ENCODE data around the gene TMEM208. TPM values are rescaled to one million over a fixed set of nuclear protein-coding genes. Genes with fewer than 3 reads are reported as not detected.
A peak's percentile ranks its signal among the peaks of the same experiment; 100 is the strongest.

TMEM208 gene
- total RNA-seq, 2 donors from 2014 or later, result 29.8 to 31.0 TPM

GRCh38 chr16:67260426-67261063 lies 33.6 kb downstream of the TMEM208 start:
- ATAC-seq (replicated peaks in 1 of 2) (peak; percentile 75 to 78), DNase-seq (peak; percentile 40 to 45)
- no peak overlapping the region for H3K4me3 Mint-ChIP-seq
- peaks cover 21% of the 10 kb centered on the region for H3K27me3 Mint-ChIP-seq (ENCODE audit: low read depth)
- peaks cover 0 to 2% of the 10 kb centered on the region in 2 donors for H3K36me3 Mint-ChIP-seq (ENCODE audit: insufficient read depth in 2 of 2)
- H3K27ac Mint-ChIP-seq, result no peak overlapping the region
- no peaks in the 10 kb centered on the region for H3K4me1 Mint-ChIP-seq (ENCODE audit: low read depth)
- H3K9me3 Mint-ChIP-seq, result no peaks in the 10 kb centered on the region

GRCh38 chr16:67263201-67263600 lies 36.3 kb downstream of the TMEM208 start:
- Mint-ChIP-seq H3K9me3 (no peaks in the 10 kb centered on the region), H3K36me3 (ENCODE audit: insufficient read depth in 2 of 2) (no peaks in the 10 kb centered on the region), H3K27ac (no peak overlapping the region), H3K4me1 (ENCODE audit: low read depth) (no peaks in the 10 kb centered on the region), H3K27me3 (ENCODE audit: low read depth) (peaks cover 21% of the 10 kb centered on the region), H3K4me3 (no peak overlapping the region)
- no peak for ATAC-seq (replicated peaks in 1 of 2)
- no peak for DNase-seq

GRCh38 chr16:67264277-67264676 lies 37.3 kb downstream of the TMEM208 start:
- Mint-ChIP-seq H3K4me3 (no peak overlapping the region), H3K27me3 (ENCODE audit: low read depth) (peaks cover 21% of the 10 kb centered on the region), H3K4me1 (ENCODE audit: low read depth) (no peaks in the 10 kb centered on the region), H3K27ac (no peak overlapping the region), H3K9me3 (no peaks in the 10 kb centered on the region), H3K36me3 (ENCODE audit: insufficient read depth in 2 of 2) (no peaks in the 10 kb centered on the region)
- ATAC-seq (replicated peaks in 1 of 2), result no peak
- DNase-seq, result no peak

GRCh38 chr16:67264866-67265265 lies 37.9 kb downstream of the TMEM208 start:
- ATAC-seq (replicated peaks in 1 of 2) (no peak), DNase-seq (no peak)
- no peaks in the 10 kb centered on the region for H3K36me3 Mint-ChIP-seq (ENCODE audit: insufficient read depth in 2 of 2)
- H3K4me3 Mint-ChIP-seq, result no peak overlapping the region
- H3K4me1 Mint-ChIP-seq (ENCODE audit: low read depth), result no peaks in the 10 kb centered on the region
- no peak overlapping the region for H3K27ac Mint-ChIP-seq
- H3K9me3 Mint-ChIP-seq, result no peaks in the 10 kb centered on the region
- H3K27me3 Mint-ChIP-seq (ENCODE audit: low read depth), result peaks cover 21% of the 10 kb centered on the region

GRCh38 chr16:67265834-67266233 lies 38.9 kb downstream of the TMEM208 start:
- Mint-ChIP-seq H3K4me1 (ENCODE audit: low read depth) (no peaks in the 10 kb centered on the region), H3K9me3 (no peaks in the 10 kb centered on the region), H3K4me3 (no peak overlapping the region), H3K27me3 (ENCODE audit: low read depth) (peaks cover 21% of the 10 kb centered on the region), H3K27ac (no peak overlapping the region), H3K36me3 (ENCODE audit: insufficient read depth in 2 of 2) (no peaks in the 10 kb centered on the region)
- no peak for DNase-seq
- no peak for ATAC-seq (replicated peaks in 1 of 2)

GRCh38 chr16:67268136-67268579 lies 41.2 kb downstream of the TMEM208 start:
- DNase-seq (no peak), ATAC-seq (replicated peaks in 1 of 2) (no peak)
- H3K36me3 Mint-ChIP-seq (ENCODE audit: insufficient read depth in 2 of 2), result no peaks in the 10 kb centered on the region
- peaks cover 3% of the 10 kb centered on the region for H3K27me3 Mint-ChIP-seq (ENCODE audit: low read depth)
- H3K4me1 Mint-ChIP-seq (ENCODE audit: low read depth), result no peaks in the 10 kb centered on the region
- H3K4me3 Mint-ChIP-seq, result no peak overlapping the region
- H3K9me3 Mint-ChIP-seq, result no peaks in the 10 kb centered on the region
- H3K27ac Mint-ChIP-seq, result no peak overlapping the region

GRCh38 chr16:67269766-67270165 lies 42.8 kb downstream of the TMEM208 start:
- ATAC-seq (replicated peaks in 1 of 2) (no peak), DNase-seq (no peak)
- Mint-ChIP-seq H3K27ac (no peak overlapping the region), H3K9me3 (no peaks in the 10 kb centered on the region), H3K4me1 (ENCODE audit: low read depth) (no peaks in the 10 kb centered on the region), H3K36me3 (ENCODE audit: insufficient read depth in 2 of 2) (no peaks in the 10 kb centered on the region), H3K27me3 (ENCODE audit: low read depth) (no peaks in the 10 kb centered on the region), H3K4me3 (no peak overlapping the region)

GRCh38 chr16:67270931-67271338 lies 44.0 kb downstream of the TMEM208 start:
- Mint-ChIP-seq H3K27ac (no peak overlapping the region), H3K4me3 (no peak overlapping the region), H3K36me3 (ENCODE audit: insufficient read depth in 2 of 2) (no peaks in the 10 kb centered on the region), H3K9me3 (no peaks in the 10 kb centered on the region), H3K4me1 (ENCODE audit: low read depth) (peaks cover 5% of the 10 kb centered on the region), H3K27me3 (ENCODE audit: low read depth) (no peaks in the 10 kb centered on the region)
- ATAC-seq (replicated peaks in 1 of 2) (no peak), DNase-seq (no peak)

GRCh38 chr16:67271446-67271845 lies 44.5 kb downstream of the TMEM208 start:
- no peak for ATAC-seq (replicated peaks in 1 of 2)
- peaks cover 5% of the 10 kb centered on the region for H3K4me1 Mint-ChIP-seq (ENCODE audit: low read depth)
- H3K4me3 Mint-ChIP-seq, result no peak overlapping the region
- peaks cover 0 to 2% of the 10 kb centered on the region in 2 donors for H3K36me3 Mint-ChIP-seq (ENCODE audit: insufficient read depth in 2 of 2)
- H3K9me3 Mint-ChIP-seq, result no peaks in the 10 kb centered on the region
- H3K27me3 Mint-ChIP-seq (ENCODE audit: low read depth), result no peaks in the 10 kb centered on the region
- peak overlapping the region; percentile 24 for H3K27ac Mint-ChIP-seq
- DNase-seq, result no peak

- ATAC-seq (replicated peaks in 1 of 2), result no peak
- peak overlapping the region; percentile 35 for H3K27ac Mint-ChIP-seq
- no peak overlapping the region for H3K4me3 Mint-ChIP-seq
- H3K36me3 Mint-ChIP-seq (ENCODE audit: insufficient read depth in 2 of 2), result peaks cover 0 to 5% of the 10 kb centered on the region in 2 donors
- no peak for DNase-seq
- peaks cover 17% of the 10 kb centered on the region for H3K4me1 Mint-ChIP-seq (ENCODE audit: low read depth)
- H3K9me3 Mint-ChIP-seq, result no peaks in the 10 kb centered on the region
- H3K27me3 Mint-ChIP-seq (ENCODE audit: low read depth), result no peaks in the 10 kb centered on the region
These were observed 48.4 kb downstream of the TMEM208 start for GRCh38 chr16:67275321-67275720.

GRCh38 chr16:67277294-67277998 lies 50.5 kb downstream of the TMEM208 start:
- ATAC-seq (replicated peaks in 1 of 2) (peak in 1 of 2 donors; percentile 31), DNase-seq (peak; percentile 43 to 49)
- Mint-ChIP-seq H3K4me3 (peak overlapping the region; percentile 72 to 90), H3K9me3 (no peaks in the 10 kb centered on the region), H3K27ac (peak overlapping the region; percentile 47), H3K36me3 (ENCODE audit: insufficient read depth in 2 of 2) (peaks cover 0 to 5% of the 10 kb centered on the region in 2 donors), H3K27me3 (ENCODE audit: low read depth) (no peaks in the 10 kb centered on the region), H3K4me1 (ENCODE audit: low read depth) (peaks cover 17% of the 10 kb centered on the region)

GRCh38 chr16:67277999-67278772 lies 51.3 kb downstream of the TMEM208 start:
- no peak for DNase-seq
- Mint-ChIP-seq H3K4me3 (peak overlapping the region; percentile 90 to 91), H3K36me3 (ENCODE audit: insufficient read depth in 2 of 2) (peaks cover 0 to 11% of the 10 kb centered on the region in 2 donors), H3K27me3 (ENCODE audit: low read depth) (no peaks in the 10 kb centered on the region), H3K27ac (peak overlapping the region; percentile 47), H3K4me1 (ENCODE audit: low read depth) (peaks cover 17% of the 10 kb centered on the region), H3K9me3 (no peaks in the 10 kb centered on the region)
- ATAC-seq (replicated peaks in 1 of 2), result no peak
